ENCODE results near the gene PHF19. TPM values are rescaled to one million over a fixed set of nuclear protein-coding genes. Genes with fewer than 3 reads are reported as not detected.

Gene PHF19
- total RNA-seq, 2 donors from 2014 or later: 236 to 258 TPM

DNA sequence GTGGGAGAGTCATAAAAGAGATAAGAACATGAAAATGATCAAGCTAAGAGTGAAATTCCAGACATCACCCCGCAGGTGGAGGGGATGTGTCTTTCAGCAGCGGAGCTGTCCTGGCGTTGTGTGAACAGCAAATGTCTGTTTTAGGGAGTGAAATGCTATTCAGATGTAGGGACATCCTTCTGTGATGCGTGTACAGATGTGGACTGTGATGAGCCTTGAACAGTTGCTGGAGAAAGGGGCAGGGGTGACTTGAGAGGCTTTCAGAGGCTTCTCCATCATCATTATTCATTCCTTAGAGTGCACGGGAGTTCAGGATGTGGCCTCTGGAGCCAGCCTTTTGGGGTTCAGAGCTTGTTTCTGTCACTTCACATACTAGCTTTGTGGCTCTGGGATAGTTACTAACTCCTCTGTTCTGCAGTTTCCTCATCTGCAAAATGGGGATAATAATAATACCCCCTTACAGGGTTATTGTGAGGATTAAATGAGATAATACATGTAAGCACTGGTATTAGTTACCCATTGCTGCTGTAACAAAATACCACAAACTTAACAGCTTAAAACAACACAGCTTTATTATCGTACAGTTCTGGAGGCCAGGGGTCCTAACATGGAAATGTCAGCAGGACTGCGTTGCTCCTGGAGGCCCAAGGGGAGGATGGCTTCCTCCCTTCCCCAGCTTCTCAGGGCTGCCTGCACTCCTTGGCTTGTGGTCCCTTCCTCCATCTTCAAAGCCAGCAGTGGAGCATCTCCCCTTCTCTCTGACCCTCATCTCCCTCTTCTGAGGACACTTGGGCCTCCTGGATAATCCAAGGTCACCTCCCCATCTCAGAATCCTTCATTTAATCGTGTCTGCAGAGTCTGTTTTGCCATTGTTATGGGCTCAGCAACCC lies 40.2 kb upstream of the PHF19 start:
- Mint-ChIP-seq H3K9me3 (no peaks in the 10 kb centered on the region), H3K4me3 (peak overlapping the region; percentile 91), H3K27ac (peak overlapping the region; percentile 63), H3K36me3 (ENCODE audit: low read depth) (peaks cover 100% of the 10 kb centered on the region), H3K4me1 (peaks cover 60% of the 10 kb centered on the region), H3K27me3 (no peaks in the 10 kb centered on the region)
- ATAC-seq (replicated peaks): no peak

DNA sequence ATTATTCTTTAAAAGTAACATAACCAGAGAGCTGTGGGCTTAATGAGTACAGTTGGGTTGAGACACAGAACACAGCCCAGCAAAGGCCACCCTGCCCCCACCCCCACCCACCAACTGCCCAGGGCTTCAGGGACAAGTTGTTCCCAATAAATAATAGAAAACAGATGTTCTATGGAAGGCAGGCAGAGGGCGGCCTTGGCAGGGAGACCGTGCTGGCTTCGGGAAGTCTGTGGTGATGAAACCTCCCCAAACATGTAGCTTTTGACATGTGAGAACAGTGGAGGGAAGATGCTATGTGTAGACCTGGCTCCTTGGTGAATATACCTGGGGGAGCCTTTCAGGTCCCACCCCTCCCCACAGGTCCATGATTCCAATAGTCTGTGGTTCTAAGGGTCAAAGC lies 39.6 kb upstream of the PHF19 start:
- Mint-ChIP-seq H3K27me3 (no peaks in the 10 kb centered on the region), H3K27ac (peak overlapping the region; percentile 63), H3K4me1 (peaks cover 66% of the 10 kb centered on the region)

GRCh38 chr9:120915854-120916470 lies 39.0 kb upstream of the PHF19 start:
- peak overlapping the region; percentile 91 for H3K4me3 Mint-ChIP-seq
- ATAC-seq (replicated peaks): peak; percentile 60
- H3K9me3 Mint-ChIP-seq: no peaks in the 10 kb centered on the region
- peaks cover 71% of the 10 kb centered on the region for H3K4me1 Mint-ChIP-seq
- H3K36me3 Mint-ChIP-seq (ENCODE audit: low read depth): peaks cover 100% of the 10 kb centered on the region
- H3K27me3 Mint-ChIP-seq: no peaks in the 10 kb centered on the region
- H3K27ac Mint-ChIP-seq: peak overlapping the region; percentile 63

More for the DNA sequence above, 39.6 kb upstream of the PHF19 start:
- ATAC-seq (replicated peaks): no peak
- Mint-ChIP-seq H3K4me3 (peak overlapping the region; percentile 91), H3K9me3 (no peaks in the 10 kb centered on the region), H3K36me3 (ENCODE audit: low read depth) (peaks cover 100% of the 10 kb centered on the region)

DNA sequence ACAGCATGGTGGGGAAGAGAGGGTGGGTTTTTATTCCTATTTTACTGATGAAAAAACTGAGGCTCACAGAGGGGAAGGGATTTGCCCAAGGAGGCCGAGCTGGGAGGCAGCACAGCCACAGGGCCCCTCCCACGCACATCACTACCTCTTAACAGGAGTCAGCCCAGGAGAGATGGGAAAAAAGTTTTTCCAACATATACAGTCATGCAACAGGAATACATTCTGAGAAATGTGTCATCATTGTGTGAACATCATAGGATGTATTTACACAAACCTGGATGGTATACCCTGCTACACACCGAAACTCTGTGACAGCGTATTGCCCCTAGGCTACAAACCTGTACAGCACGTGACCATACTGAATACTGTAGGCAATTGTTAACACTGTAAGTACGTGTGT lies 38.0 kb upstream of the PHF19 start:
- Mint-ChIP-seq H3K4me3 (peak overlapping the region; percentile 91), H3K27ac (peak overlapping the region; percentile 16), H3K4me1 (peaks cover 72% of the 10 kb centered on the region), H3K9me3 (no peaks in the 10 kb centered on the region), H3K27me3 (no peaks in the 10 kb centered on the region), H3K36me3 (ENCODE audit: low read depth) (peaks cover 100% of the 10 kb centered on the region)
- no peak for ATAC-seq (replicated peaks)

- Mint-ChIP-seq H3K27me3 (no peaks in the 10 kb centered on the region), H3K36me3 (ENCODE audit: low read depth) (peaks cover 100% of the 10 kb centered on the region), H3K4me3 (peak overlapping the region; percentile 91), H3K4me1 (peaks cover 66% of the 10 kb centered on the region), H3K9me3 (no peaks in the 10 kb centered on the region), H3K27ac (peak overlapping the region; percentile 16)
- ATAC-seq (replicated peaks): no peak
These were observed 37.4 kb upstream of the PHF19 start for GRCh38 chr9:120914396-120914795.

- Mint-ChIP-seq H3K4me1 (peaks cover 65% of the 10 kb centered on the region), H3K4me3 (peak overlapping the region; percentile 91)
- ATAC-seq (replicated peaks): no peak
These were observed 36.8 kb upstream of the PHF19 start for GRCh38 chr9:120913647-120914264.

GRCh38 chr9:120912958-120913646 lies 36.1 kb upstream of the PHF19 start:
- H3K27me3 Mint-ChIP-seq: no peaks in the 10 kb centered on the region
- no peaks in the 10 kb centered on the region for H3K9me3 Mint-ChIP-seq
- H3K4me3 Mint-ChIP-seq: peak overlapping the region; percentile 91
- no peak for ATAC-seq (replicated peaks)
- H3K4me1 Mint-ChIP-seq: peaks cover 61% of the 10 kb centered on the region
- peak overlapping the region; percentile 78 for H3K27ac Mint-ChIP-seq
- H3K36me3 Mint-ChIP-seq (ENCODE audit: low read depth): peaks cover 100% of the 10 kb centered on the region

More at GRCh38 chr9:120913647-120914264, 36.8 kb upstream of the PHF19 start:
- Mint-ChIP-seq H3K9me3 (no peaks in the 10 kb centered on the region), H3K27me3 (no peaks in the 10 kb centered on the region), H3K36me3 (ENCODE audit: low read depth) (peaks cover 100% of the 10 kb centered on the region), H3K27ac (peak overlapping the region; percentile 78)

GRCh38 chr9:120911295-120911837 lies 34.4 kb upstream of the PHF19 start:
- Mint-ChIP-seq H3K4me1 (peaks cover 62% of the 10 kb centered on the region), H3K4me3 (peak overlapping the region; percentile 91), H3K27me3 (no peaks in the 10 kb centered on the region), H3K9me3 (no peaks in the 10 kb centered on the region), H3K36me3 (ENCODE audit: low read depth) (peaks cover 100% of the 10 kb centered on the region), H3K27ac (peak overlapping the region; percentile 78)
- peak; percentile 3 for ATAC-seq (replicated peaks)

- Mint-ChIP-seq H3K9me3 (no peaks in the 10 kb centered on the region), H3K36me3 (ENCODE audit: low read depth) (peaks cover 100% of the 10 kb centered on the region), H3K4me3 (peak overlapping the region; percentile 91), H3K27ac (peak overlapping the region; percentile 78), H3K27me3 (no peaks in the 10 kb centered on the region), H3K4me1 (peaks cover 58% of the 10 kb centered on the region)
- peak; percentile 78 for ATAC-seq (replicated peaks)
These were observed 33.7 kb upstream of the PHF19 start for GRCh38 chr9:120910643-120911042.

DNA sequence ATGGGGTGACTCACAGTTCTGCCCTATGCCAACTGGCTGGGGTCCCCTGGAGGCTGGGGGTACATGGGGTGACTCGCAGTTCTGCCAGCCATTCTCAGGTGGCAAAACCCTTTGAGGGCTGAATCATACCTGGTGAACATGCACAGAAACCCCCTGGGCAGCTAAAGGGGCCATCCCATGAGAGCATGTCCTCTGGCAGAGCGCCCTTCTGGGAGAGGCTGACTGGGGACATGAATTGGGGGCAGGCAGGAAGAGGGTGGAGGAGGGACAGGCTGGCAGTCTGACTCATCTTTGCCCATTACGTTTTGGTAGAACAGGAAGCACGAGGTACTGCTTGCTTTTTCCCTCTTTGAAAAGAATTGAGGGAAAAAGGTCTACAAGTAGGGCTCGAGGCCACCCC lies 32.9 kb upstream of the PHF19 start:
- peak overlapping the region; percentile 91 for H3K4me3 Mint-ChIP-seq
- no peaks in the 10 kb centered on the region for H3K27me3 Mint-ChIP-seq
- H3K9me3 Mint-ChIP-seq: no peaks in the 10 kb centered on the region
- peak; percentile 63 for ATAC-seq (replicated peaks)
- peak overlapping the region; percentile 78 for H3K27ac Mint-ChIP-seq
- H3K4me1 Mint-ChIP-seq: peaks cover 61% of the 10 kb centered on the region
- peaks cover 100% of the 10 kb centered on the region for H3K36me3 Mint-ChIP-seq (ENCODE audit: low read depth)

DNA sequence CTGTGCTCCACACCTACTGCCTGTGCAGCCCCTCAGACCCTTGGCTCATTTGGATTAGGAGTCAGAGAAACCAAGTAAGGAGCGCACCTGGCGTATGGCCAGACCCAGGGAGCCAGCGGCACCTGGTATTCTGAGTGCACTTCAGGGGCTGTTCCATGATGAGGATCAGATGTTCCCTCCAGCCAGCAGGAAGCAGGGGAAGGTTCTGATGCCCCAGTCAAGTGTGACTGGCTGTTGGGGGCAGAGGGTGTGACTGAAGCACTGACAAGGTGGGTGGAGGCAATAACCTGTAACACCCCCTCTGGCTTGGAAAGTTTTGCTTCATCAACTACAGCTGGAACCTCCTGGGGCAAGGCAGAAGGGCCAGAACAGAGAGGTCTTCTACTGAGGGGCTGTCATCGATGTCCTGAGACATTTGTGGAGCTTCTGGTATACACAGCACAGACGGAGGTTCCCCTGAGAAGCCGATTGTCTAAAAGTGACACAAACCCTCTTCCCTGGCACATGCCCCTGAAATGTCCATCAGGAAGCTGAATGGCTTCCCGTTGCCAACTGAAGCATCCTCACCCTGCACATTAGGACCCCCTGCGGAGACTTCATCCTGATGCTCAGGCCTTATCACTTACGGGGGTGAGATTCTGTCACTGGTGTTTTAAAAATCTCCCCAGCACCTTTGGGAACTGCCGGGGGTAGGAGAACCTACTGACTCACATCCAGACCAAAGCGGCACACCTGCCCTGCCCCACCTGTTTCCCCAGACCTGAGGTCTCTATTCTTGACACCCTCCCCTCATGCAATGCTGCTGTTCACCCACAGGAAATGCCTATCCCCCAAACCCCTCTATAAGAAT lies 28.6 kb upstream of the PHF19 start:
- Mint-ChIP-seq H3K27ac (peak overlapping the region; percentile 84), H3K9me3 (no peaks in the 10 kb centered on the region), H3K27me3 (no peaks in the 10 kb centered on the region), H3K4me1 (peaks cover 47% of the 10 kb centered on the region), H3K4me3 (peak overlapping the region; percentile 24), H3K36me3 (ENCODE audit: low read depth) (peaks cover 100% of the 10 kb centered on the region)
- peak; percentile 6 for ATAC-seq (replicated peaks)

DNA sequence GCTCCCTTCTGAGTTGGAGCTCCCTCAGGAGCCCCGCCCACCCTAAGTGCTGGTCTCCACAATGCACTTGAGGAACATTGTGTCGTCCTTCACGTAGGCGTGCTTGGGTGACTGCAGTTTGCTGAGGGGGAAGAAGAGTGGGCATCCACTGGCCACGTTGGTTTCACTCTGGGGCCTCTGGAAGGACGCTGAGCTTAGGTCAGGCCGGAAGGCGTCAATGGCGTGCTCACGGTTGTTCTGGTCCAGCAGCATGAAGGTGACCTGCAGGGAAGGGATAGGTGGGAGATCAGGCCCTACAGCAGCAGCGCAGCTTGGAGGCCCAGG lies 28.0 kb upstream of the PHF19 start:
- Mint-ChIP-seq H3K36me3 (ENCODE audit: low read depth) (peaks cover 100% of the 10 kb centered on the region), H3K4me3 (peak overlapping the region; percentile 24), H3K27ac (peak overlapping the region; percentile 84), H3K27me3 (no peaks in the 10 kb centered on the region), H3K4me1 (peaks cover 49% of the 10 kb centered on the region), H3K9me3 (no peaks in the 10 kb centered on the region)
- ATAC-seq (replicated peaks): peak; percentile 7
